Measurements from ENCODE around the gene SMKR1. TPM values are rescaled to one million over a fixed set of nuclear protein-coding genes. Genes with fewer than 3 reads are reported as not detected.
"Not testable (repeated sequence)": the region's sequence is repeated elsewhere in the genome, so short reads cannot be mapped to it uniquely, and the experiment has no call there.

SMKR1 gene
- total RNA-seq, 1 donor from 2014 or later = 2.8 TPM

DNA sequence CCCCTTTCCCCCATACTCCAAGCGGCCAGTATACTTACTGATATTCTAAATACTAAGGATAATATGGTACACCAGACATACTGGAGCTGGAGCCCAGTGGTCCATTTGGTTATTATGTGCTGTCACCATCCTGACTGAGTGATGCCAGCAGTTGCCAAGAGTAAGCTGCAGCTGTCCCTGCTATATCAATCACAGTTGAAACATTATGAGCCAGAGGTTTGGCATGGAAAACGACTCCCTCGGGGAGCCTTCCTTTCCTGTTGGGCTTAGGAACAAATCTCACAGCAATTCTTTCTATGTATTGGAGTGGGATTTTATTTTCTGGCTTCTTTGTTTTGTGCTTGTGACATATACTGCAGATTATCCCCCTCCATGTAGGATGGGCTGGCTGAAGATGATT, 35.5 kb upstream of the SMKR1 start:
- Mint-ChIP-seq H3K9me3 (no peaks in the 10 kb centered on the region), H3K27ac (no peak overlapping the region), H3K36me3 (no peaks in the 10 kb centered on the region), H3K4me1 (peaks cover 3% of the 10 kb centered on the region), H3K27me3 (ENCODE audit: low read depth) (no peaks in the 10 kb centered on the region), H3K4me3 (no peak overlapping the region)
- no peak for TF ChIP-seq CTCF (IDR thresholded peaks at IDR 0.05; ENCODE audit: unreplicated experiment)
- DNase-seq (ENCODE audit: low spot score in 2 of 2, unreplicated experiment in 2 of 2) = no peak

DNA sequence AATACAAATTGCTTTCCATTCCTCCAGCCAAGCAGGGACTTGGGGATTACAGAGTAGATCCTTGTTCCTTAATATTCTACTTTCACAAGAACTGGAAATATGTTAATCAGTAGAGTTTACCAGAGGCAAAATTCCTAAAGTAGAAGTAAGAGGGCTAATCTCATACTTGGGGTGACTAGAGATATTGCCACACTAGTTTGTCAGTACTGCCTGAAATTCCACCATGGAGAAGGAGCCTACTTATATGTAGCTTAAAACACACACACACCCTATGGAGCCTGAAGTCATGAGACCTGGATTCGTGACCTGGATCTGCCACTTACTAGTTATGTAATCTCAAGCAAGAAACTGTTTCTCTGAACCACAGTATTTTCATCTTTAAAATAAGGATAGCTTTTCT, 34.2 kb upstream of the SMKR1 start:
- H3K27ac Mint-ChIP-seq = no peak overlapping the region
- no peak for TF ChIP-seq CTCF (IDR thresholded peaks at IDR 0.05; ENCODE audit: unreplicated experiment)
- H3K36me3 Mint-ChIP-seq = no peaks in the 10 kb centered on the region
- peaks cover 3% of the 10 kb centered on the region for H3K4me1 Mint-ChIP-seq
- no peak for DNase-seq (ENCODE audit: low spot score in 2 of 2, unreplicated experiment in 2 of 2)
- H3K4me3 Mint-ChIP-seq = no peak overlapping the region
- H3K9me3 Mint-ChIP-seq = no peaks in the 10 kb centered on the region
- no peaks in the 10 kb centered on the region for H3K27me3 Mint-ChIP-seq (ENCODE audit: low read depth)

DNA sequence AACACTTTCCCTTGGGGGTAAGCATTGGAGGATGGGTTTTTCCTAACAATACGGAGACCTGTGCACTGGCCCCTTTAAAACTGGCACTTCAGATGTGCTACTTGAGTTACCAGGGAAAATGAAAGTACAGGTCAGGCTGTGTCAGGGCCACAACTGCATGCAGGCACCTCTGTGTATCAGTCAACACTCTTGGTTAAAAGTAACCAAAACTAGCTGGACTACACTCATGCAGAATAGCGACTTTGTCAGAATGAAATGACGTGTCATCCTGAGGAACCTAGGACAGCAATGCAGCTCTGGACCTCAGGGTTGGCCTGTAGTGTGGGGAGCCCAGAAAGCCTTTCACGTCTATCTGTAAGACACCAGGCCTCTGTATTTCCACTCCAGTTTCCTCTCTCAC, 33.8 kb upstream of the SMKR1 start:
- Mint-ChIP-seq H3K36me3 (no peaks in the 10 kb centered on the region), H3K9me3 (no peaks in the 10 kb centered on the region), H3K27me3 (ENCODE audit: low read depth) (no peaks in the 10 kb centered on the region), H3K27ac (no peak overlapping the region), H3K4me1 (peaks cover 3% of the 10 kb centered on the region), H3K4me3 (no peak overlapping the region)
- no peak for TF ChIP-seq CTCF (IDR thresholded peaks at IDR 0.05; ENCODE audit: unreplicated experiment)
- no peak for DNase-seq (ENCODE audit: low spot score in 2 of 2, unreplicated experiment in 2 of 2)

GRCh38 chr7:129469930-129470329, 32.4 kb upstream of the SMKR1 start:
- no peaks in the 10 kb centered on the region for H3K27me3 Mint-ChIP-seq (ENCODE audit: low read depth)
- no peak overlapping the region for H3K27ac Mint-ChIP-seq
- peaks cover under 1% of the 10 kb centered on the region for H3K36me3 Mint-ChIP-seq
- H3K9me3 Mint-ChIP-seq = no peaks in the 10 kb centered on the region
- H3K4me1 Mint-ChIP-seq = peaks cover 3% of the 10 kb centered on the region
- H3K4me3 Mint-ChIP-seq = no peak overlapping the region
- TF ChIP-seq CTCF (IDR thresholded peaks at IDR 0.05; ENCODE audit: unreplicated experiment) = no peak
- DNase-seq (ENCODE audit: low spot score in 2 of 2, unreplicated experiment in 2 of 2) = no peak

GRCh38 chr7:129470411-129470810, 31.9 kb upstream of the SMKR1 start:
- no peaks in the 10 kb centered on the region for H3K4me1 Mint-ChIP-seq
- DNase-seq (ENCODE audit: low spot score in 2 of 2, unreplicated experiment in 2 of 2) = no peak
- H3K27ac Mint-ChIP-seq = no peak overlapping the region
- no peaks in the 10 kb centered on the region for H3K9me3 Mint-ChIP-seq
- no peaks in the 10 kb centered on the region for H3K27me3 Mint-ChIP-seq (ENCODE audit: low read depth)
- H3K36me3 Mint-ChIP-seq = peaks cover 2% of the 10 kb centered on the region
- no peak overlapping the region for H3K4me3 Mint-ChIP-seq
- TF ChIP-seq CTCF (IDR thresholded peaks at IDR 0.05; ENCODE audit: unreplicated experiment) = no peak

DNA sequence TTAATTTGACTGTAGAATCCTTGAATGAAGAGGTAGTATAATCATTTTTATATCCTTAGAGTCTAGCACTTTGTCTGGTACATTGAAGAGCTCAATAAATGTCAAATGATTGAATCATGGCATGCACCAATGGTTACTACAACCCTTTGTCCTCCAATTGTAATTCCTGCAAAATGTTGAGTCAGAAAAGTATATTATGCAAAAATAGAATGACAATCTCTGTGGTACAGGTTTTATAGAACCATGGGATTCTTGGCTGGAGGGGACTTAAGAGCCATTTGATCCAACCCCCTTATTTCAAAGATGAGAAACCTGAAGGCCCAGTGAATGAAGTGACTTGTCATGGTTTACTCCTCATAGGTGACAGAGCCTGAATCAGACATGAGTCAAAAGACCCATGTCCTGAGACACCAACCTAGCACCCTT, 30.9 kb upstream of the SMKR1 start:
- DNase-seq (ENCODE audit: low spot score in 2 of 2, unreplicated experiment in 2 of 2) = no peak
- Mint-ChIP-seq H3K27ac (no peak overlapping the region), H3K9me3 (no peaks in the 10 kb centered on the region), H3K4me3 (no peak overlapping the region), H3K4me1 (no peaks in the 10 kb centered on the region), H3K36me3 (peaks cover 2% of the 10 kb centered on the region), H3K27me3 (ENCODE audit: low read depth) (no peaks in the 10 kb centered on the region)
- TF ChIP-seq CTCF (IDR thresholded peaks at IDR 0.05; ENCODE audit: unreplicated experiment) = no peak

GRCh38 chr7:129475931-129476330, 26.4 kb upstream of the SMKR1 start:
- H3K4me3 Mint-ChIP-seq, H3K27ac Mint-ChIP-seq, H3K4me1 Mint-ChIP-seq: not testable (repeated sequence)

DNA sequence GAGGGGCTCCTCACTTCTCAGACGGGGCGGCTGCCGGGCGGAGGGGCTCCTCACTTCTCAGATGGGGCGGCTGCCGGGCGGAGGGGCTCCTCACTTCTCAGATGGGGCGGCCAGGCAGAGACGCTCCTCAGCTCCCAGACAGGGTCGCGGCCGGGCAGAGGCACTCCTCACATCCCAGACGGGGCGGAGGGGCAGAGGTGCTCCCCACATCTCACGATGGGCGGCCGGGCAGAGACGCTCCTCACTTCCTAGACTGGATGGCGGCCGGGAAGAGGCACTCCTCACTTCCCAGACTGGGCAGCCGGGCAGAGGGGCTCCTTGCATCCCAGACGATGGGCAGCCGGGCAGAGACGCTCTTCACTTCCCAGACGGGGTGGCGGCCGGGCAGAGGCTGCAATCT, 25.9 kb upstream of the SMKR1 start:
- H3K27me3 Mint-ChIP-seq (ENCODE audit: low read depth); H3K27ac Mint-ChIP-seq; H3K36me3 Mint-ChIP-seq; DNase-seq (ENCODE audit: low spot score in 2 of 2, unreplicated experiment in 2 of 2); H3K9me3 Mint-ChIP-seq; H3K4me1 Mint-ChIP-seq; H3K4me3 Mint-ChIP-seq: not testable (repeated sequence)

More at GRCh38 chr7:129475931-129476330, 26.4 kb upstream of the SMKR1 start:
- not testable (repeated sequence) for H3K27me3 Mint-ChIP-seq (ENCODE audit: low read depth); H3K9me3 Mint-ChIP-seq; H3K36me3 Mint-ChIP-seq; DNase-seq (ENCODE audit: low spot score in 2 of 2, unreplicated experiment in 2 of 2)

Measured in mesothelial cell of epicardium (in vitro differentiated cells).